Measurements from ENCODE around the gene KCNQ1OT1.

Gene KCNQ1OT1

DNA sequence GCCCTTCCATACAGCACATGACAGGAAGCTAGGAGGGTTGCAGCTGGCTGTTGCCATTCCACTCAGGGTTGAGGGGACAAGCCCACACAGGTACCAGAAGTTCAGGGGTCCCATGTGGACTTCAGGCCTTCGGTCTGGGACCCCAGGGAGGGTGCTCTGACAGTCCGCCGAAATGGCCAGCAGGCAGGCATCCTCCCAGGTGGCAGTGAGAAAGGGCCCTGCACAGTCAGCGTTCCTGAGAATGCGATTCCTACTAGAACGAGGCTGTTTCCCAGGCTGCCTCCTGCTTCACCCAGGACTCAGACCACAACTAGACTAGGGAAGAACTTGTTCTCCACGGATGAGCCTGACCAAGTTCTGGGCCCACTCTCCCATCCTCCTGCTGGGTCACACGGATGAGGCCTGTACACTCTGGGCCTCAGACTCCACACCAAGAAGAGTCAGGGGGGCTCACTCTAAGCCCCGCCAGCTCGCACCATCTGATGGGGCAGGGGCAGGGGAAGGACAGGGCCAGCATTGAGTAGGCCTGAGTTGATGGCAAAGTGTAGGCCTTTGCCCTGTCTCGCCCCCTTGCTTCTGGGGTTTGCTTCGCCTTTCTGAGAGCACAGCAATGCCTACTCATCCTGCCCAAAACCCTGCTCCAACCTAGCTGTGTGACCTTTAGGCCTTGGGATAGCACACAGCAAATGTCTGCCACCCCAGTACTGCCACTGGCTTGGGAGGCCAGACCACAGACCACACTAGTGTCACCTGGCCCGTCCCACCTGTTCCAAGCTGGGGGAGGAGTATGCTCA is 14.0 kb downstream of the KCNQ1OT1 start:
- DNase-seq = no peak

GRCh38 chr11:2685051-2685450 is 14.7 kb downstream of the KCNQ1OT1 start:
- no peak for DNase-seq

- DNase-seq = no peak
These were observed 15.2 kb downstream of the KCNQ1OT1 start for GRCh38 chr11:2684581-2684980.

- DNase-seq = no peak
These were observed 16.0 kb downstream of the KCNQ1OT1 start for GRCh38 chr11:2683806-2684205.

DNA sequence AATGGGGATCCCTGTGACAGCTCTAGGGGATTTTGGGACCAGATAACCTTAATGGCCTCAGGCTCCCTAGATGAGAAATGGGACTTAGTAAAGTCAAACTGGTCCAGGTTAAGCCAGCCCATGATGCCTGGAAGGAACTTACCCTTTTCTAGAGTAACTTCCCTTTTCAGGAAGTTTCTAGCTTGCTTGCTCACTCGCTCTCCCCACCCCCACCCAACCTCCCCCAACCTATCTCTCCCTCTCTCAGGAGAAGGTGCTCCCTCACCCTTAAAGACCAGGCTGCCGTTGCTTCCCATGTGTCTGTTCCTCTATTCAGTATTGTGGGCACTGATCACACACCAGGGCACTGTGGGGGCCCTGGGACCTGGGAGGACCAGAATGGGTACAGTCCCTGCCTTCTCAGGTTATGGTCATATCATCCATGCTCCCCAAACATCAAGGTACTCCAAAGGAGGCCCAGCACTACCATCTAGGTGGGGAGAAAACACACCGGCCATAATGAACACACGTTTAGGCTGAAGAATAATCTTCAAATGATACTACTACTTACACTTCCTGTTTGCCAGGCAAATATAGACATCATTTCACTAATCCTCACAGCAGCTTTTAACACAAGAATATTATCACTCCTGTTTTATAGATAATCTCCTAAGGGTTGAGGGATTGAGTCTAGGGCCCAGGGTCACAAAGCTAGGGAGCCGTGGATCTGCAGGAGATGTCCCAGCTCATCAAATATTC is 18.2 kb downstream of the KCNQ1OT1 start:
- DNase-seq = no peak

DNA sequence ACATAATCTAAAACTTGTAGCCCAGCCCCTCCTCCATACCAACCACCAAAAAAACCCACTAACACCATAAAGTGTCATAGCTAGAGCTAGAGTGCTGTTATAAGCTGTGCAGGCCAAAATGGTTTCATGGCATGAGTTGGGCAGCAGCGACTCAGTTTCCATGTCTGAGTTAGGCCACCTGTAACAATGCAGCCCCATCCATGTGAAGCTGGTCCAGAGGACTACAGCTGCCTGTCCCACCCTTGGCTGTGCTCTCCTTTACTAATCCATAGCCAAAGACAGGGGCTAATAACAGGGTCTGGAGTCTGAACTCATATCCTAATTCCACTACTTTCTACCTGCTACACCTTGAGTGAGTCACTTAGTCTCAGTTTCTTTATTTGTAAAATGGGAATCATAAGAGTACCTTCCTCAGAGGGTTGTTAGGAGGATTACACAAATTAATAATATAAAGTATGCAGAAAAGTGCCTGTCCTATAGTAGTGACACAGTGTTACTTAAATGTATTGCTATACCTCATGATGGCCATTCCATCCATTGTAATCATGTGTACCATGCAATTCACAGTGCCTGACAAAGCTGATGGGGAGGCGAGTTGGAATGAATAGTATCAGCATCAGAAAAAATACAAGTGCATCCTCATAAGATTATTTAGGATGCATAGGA is 20.6 kb downstream of the KCNQ1OT1 start:
- no peak for DNase-seq

- no peak for DNase-seq
These were observed 21.4 kb downstream of the KCNQ1OT1 start for GRCh38 chr11:2678396-2678795.

GRCh38 chr11:2677127-2677526 is 22.7 kb downstream of the KCNQ1OT1 start:
- no peak for DNase-seq

DNA sequence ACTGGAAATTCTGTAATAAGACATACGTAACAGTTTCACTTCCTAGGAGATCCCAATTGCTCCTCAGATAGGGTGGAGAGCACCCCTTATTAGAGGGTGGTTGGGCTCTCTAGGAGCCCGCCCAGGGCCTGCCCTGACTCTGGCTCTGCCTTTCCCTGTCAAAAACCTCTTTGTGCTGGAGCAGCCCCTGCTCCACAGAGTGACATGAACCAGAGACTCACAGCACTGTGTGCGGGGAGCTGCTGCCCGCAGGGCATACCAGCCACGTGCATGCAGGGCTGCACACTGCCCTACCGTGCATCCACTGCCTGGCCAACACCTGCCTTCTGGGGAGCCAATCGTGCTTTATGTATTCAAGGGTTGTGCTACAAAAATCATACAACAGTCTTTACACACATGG is 24.3 kb downstream of the KCNQ1OT1 start:
- DNase-seq = no peak

DNA sequence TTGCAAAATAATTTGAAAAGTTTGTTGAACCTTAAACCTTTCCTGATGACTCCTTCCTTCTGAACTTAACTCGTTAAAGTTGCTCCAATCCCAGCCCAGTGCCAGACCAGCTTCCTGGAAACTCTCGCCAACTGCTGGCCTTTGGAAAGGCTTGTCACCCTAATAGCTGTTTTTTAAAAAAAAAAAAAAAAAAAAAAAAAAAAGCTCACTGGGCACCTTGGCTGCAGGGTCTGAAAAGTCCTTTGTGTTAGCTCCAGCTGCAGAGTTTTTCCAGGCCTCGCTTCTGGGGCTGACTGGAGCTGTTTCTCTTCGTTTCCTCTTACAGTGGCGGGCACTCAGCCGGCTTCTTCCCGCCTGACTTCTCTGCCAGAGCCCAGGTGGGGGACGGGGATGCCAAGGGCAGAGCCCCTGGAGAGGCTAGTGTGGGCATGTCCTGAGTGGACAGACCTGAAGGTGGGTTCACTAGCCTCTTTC is 25.1 kb downstream of the KCNQ1OT1 start:
- no peak for DNase-seq

GRCh38 chr11:2673871-2674471 is 25.8 kb downstream of the KCNQ1OT1 start:
- no peak for DNase-seq

DNA sequence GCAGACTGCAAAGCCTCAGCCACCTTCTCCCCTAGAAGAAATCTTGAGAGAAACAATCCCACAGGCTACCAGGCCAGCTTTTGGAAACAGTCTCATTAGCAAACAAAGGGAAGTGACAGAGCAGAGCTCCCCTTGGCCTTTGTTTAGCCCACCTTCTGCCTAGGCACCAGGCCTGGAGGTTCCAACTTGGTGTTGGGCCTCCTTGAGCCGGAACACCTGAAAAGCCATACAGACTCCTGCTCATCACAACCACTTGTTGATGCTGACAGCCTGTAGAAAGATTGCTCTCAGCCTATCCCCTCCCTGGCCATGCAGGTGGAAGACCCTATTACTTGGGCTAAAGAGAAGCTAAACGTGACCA is 26.6 kb downstream of the KCNQ1OT1 start:
- no peak for DNase-seq

DNA sequence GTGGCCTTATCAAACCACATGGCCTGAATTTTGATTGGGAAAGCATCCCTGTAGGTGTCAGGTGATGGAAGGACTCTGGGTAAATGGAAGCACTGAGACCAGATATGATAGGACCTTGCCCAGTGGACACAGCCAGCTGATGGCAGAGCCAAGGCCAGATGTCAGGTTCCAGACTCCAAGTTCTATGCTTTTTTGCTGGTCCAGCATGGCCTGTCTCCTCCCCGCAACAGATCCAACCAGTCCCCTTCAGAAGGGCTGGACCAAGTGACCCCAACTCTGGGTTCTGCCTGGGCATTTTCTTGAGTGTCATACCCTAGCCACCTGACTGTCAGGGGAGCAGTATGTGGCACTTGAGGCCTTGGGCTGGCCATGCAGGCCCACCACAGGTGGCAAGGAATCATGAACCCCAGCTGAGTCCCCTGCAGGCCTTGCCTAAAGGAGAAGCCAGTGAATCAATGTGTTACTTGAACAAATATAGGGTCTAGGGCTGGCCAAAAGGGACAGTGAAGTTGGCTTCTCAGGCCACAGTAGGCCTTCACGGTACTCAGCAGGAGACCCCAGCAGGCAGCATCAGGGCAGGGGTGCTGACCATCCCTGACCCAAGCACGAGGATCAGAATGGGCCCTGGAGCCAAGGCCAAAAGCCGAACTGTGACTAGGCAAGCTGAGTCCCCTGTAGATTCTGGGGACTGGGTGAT is 27.1 kb downstream of the KCNQ1OT1 start:
- DNase-seq = no peak

DNA sequence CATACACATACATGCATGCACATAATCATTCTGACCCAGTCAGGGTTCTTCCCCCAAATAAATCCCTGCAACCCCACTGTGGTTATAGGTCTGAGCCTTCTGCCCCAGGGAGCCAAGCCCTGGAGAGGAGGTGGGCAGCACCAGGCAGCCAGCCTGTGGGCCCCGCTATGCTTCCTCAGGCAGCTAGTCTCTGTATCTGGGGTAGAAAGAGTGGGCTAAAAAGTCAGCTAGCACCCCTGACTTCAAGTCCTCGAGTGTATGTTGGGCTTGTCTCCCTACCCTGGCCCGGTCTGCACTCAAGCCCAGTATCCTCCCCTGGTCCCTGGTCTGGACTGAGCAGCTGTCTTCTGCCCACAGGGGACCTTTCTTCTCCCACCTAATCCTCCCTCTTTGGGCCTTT is 28.0 kb downstream of the KCNQ1OT1 start:
- no peak for DNase-seq

- no peak for DNase-seq
These were observed 29.2 kb downstream of the KCNQ1OT1 start for GRCh38 chr11:2670541-2671100.

GRCh38 chr11:2669634-2670469 is 29.9 kb downstream of the KCNQ1OT1 start:
- DNase-seq = no peak

- DNase-seq = no peak
These were observed 30.9 kb downstream of the KCNQ1OT1 start for GRCh38 chr11:2668876-2669275.

DNA sequence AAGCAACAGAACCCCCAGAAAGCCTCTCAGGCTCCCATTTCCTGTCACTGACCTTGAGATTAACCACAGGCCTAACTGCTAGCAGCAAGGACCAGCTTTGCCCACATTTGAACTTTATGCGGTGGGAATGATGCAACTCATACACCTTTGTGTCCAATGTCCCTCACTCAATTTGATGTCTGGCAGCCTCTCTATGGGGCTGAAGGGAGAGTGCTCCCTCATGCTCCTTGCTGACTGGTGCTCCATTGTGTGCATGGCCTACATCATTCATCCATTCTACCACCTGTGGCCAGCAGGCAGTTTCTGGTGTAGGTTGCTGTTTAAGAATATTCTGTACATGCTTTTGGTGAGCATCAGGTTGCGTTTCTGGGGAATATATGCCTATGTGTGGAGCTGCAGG is 31.9 kb downstream of the KCNQ1OT1 start:
- DNase-seq = no peak

DNA sequence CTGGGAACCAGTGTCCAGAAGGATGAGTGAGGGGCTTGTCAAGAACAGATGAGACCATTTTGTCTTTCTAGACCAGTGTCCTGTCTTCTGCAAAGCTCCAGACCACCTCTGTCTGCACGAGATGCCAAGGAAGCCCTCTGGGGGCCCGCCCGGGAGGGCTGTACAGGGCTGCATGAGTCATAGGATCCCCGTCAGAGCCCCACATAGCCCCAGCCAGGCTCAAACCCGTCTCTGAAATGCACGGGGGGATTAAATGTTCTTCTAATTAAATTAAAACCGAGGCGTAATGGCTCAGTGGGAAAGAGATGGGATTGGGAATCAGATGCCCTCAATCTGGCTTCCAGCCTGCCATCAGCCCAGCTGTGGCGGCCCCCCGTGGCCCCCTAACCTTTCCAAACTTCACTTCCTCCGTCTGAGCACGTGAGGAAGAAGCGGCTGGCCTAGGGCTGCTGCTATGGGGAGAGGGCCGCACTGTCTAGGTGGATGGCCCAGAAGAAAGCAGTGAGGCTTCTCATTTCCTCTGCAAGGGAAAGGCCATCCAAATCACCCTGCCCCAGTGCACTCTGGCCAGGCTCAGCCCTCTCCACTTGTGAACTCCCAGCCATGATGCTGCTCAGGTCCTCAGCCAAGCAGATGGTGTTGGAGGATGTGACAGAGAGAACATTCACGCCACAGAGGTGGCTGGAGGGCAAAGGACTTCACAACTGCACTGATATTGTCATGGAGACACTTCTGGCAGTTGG is 32.8 kb downstream of the KCNQ1OT1 start:
- DNase-seq = no peak

DNA sequence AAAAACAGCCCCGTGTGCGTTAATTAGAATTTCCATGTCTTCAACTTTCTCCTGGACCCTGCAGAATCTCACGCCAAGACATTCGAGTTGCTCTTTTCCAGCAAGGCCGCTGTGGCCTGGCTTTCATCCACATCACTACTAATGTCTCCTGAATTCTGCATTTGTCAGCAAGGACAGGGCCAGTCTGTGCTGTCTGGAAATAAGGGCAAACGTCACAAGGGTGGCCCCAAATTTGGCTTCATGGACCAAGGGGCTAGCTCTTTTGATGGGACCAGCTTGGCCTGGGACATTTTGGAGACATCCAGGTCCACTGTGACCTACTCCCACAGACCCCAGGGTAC is 33.4 kb downstream of the KCNQ1OT1 start:
- DNase-seq = no peak
